COLO668 (cell line): ENCODE results near the gene MAP2K5.
A peak's percentile ranks its signal among the peaks of the same experiment; 100 is the strongest.
"Not testable (repeated sequence)": the region's sequence is repeated elsewhere in the genome, so short reads cannot be mapped to it uniquely, and the experiment has no call there.

Source experiments
- DNase-seq: peaks from one replicate; lab custom pipeline; 2025; ENCODE audit not compliant: unreplicated experiment; lab: John Stamatoyannopoulos, UW

The MAP2K5 gene

GRCh38 chr15:67646847-67647246, 104.3 kb downstream of the MAP2K5 start:
- DNase-seq: no peak

DNA sequence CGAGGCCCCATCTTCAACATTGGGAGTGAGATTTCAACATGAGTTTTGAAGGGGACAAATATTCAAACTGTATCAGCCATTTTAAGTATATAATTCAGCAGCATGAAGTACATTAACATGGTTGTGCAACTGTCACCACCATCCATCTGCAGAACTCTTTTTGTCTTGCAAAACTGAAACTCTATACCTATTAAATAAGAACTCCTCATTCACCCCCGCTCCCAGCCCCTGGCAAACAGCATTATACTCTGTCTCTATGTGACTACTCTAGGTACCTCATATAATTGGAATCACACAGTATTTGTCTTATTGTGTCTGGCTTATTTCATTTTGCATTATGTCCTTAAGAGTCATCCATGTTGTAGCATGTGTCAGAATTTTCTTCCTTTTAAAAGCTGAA, 110.1 kb downstream of the MAP2K5 start:
- peak; percentile 8 for DNase-seq

DNA sequence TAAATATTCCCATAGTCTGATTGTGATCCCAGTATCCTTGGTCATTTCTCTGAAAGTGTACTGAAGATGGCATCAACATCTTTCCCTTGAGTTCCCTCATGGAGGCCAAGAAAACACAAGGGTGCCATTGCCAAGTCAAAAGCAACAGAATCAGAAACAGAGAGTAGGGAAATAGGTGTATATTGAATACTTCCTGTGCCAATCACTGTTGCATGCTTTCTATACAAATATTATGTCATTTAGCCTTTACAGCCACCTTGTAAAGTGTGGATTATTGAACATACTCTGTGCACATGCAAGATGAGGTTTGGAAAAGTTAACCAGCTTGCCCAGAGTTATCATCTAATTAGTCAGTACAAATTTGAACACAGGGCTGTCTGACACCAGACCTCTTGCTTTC, 117.9 kb downstream of the MAP2K5 start:
- no peak for DNase-seq

- no peak for DNase-seq
Measured at GRCh38 chr15:67660874-67661606, 118.5 kb downstream of the MAP2K5 start.

- no peak for DNase-seq
Measured at GRCh38 chr15:67670647-67671305, 128.3 kb downstream of the MAP2K5 start.

DNA sequence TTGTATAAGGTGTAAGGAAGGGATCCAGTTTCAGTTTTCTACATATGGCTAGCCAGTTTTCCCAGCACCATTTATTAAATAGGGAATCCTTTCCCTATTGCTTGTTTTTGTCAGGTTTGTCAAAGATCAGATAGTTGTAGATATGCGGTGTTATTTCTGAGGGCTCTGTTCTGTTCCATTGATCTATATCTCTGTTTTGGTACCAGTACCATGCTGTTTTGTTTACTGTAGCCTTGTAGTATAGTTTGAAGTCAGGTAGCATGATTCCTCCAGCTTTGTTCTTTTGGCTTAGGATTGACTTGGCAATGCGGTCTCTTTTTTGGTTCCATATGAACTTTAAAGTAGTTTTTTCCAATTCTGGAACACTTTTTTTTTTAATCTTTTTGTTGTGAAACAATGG, 130.3 kb downstream of the MAP2K5 start:
- not testable (repeated sequence) for DNase-seq

DNA sequence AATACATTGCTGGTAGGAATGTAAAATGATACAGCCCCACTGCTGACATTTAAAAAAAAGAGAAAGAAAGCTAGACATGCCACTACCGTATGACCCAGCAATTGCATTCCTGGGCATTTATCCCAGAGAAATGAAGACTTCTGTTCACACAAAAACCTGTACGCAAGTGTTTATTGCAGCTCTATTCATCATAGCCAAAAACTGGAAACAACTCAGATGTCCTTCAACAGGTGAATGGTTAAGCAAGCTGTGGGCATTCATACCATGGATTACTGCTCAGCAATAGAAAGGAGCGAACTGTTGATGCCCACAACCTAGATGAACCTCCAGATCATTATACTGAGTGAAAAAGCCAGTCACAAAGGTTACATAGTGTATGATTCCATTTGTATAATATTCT, 132.5 kb downstream of the MAP2K5 start:
- no peak for DNase-seq

DNA sequence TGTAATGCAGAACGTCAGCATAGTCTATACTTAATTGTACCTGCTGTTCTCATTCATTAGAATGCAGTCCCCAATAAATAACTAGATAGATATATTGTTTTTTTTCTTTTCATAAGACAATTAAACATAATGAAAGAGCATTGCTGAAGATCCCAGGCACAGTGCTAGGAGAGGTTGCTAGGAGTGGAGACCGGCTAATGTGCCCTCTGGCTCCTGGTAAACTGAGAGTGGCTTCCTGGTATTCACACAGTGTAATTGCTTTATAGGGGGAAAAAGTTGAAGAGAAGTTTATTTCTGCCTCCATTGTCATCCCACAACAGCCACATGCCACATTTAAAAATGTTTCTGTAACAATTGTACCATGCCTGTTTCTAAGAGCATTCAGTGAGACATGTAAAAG, 135.6 kb downstream of the MAP2K5 start:
- no peak for DNase-seq

DNA sequence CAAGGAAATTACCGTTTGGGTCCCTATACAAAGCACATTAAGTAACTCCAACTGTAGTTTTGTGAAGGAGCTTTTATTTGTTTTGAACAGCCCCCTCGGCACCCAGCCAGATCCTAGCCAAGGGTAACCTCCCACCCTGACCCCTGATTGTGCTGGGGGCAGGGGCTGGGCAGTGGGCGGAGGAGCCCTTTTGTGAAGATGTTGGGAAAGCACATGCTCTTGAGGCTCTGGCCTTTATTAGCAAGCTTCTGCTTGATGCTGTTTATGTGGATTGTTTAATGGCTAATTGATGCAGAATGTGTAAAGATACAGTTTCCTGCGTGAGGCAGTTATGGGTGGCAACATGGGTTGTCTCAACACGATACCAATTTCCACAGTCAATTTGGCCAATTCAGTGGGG, 136.5 kb downstream of the MAP2K5 start:
- no peak for DNase-seq

DNA sequence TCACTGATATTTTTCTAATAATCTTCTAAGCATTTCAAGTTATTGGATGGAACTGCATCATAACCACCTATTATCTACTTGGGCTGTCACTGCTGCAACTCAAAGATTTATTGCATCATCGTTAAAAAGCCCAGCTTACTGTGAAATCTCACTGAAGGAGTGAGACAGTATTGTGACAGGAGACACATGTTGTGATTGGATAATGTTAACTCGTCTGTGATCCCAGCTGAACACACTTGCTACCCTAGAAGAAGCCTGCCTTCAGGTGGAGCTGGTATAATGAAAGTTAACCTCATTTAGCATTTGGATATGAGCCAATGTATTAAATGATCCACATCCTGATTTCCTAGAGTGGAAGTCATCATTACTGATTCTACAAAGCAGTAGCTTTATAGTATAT, 138.1 kb downstream of the MAP2K5 start:
- DNase-seq: no peak

DNA sequence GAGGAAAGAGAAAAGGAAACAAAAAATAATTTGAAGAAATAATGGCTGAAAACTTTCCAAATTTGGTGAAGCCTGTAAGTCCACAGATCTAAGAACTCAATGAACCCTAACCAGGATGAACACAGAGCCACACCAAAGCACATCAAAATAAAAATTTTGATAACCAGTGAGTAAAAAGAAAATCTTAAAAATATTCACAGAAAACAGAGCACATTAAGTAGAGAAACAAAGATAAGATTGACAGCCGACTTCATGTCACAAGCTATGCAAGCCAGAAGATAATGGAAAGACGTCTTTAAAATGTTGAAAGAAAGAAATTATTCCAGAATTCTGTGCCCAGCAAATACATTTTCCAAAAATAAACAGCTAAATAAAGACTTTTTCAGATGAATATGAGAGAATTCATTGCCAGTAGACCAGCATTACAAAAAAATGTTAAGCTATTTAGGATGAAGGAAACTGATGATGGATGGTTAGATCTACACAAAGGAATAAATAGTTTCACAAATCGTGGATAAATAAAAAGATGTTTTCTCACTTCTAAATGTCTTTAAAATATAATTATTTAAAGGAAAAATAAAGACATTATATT, 142.6 kb downstream of the MAP2K5 start:
- no peak for DNase-seq

- no peak for DNase-seq
Measured at GRCh38 chr15:67685716-67686115, 143.2 kb downstream of the MAP2K5 start.

DNA sequence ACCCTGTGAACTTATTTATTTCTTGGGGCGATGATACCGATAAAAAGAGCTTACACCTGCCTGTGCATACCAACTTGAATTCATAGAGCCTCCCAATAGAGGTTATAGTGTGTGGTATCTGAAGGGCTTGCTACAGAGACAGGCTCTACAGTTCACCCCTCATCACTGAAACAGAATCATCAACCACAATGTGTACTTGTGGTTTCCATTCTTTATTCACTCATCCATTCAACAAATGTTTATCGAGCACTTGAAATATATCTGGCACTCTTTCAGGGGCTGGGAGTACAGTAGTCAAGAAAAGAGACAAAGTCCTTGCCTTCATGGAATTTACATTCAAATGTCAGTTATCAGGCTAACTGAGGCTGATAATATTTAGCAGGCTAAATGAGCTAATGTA, 148.4 kb downstream of the MAP2K5 start:
- DNase-seq: peak; percentile 49

- DNase-seq: no peak
Measured at GRCh38 chr15:67691450-67691849, 148.9 kb downstream of the MAP2K5 start.

- no peak for DNase-seq
Measured at GRCh38 chr15:67692573-67692972, 150.1 kb downstream of the MAP2K5 start.

- DNase-seq: no peak
Measured at GRCh38 chr15:67696087-67696486, 153.6 kb downstream of the MAP2K5 start.

DNA sequence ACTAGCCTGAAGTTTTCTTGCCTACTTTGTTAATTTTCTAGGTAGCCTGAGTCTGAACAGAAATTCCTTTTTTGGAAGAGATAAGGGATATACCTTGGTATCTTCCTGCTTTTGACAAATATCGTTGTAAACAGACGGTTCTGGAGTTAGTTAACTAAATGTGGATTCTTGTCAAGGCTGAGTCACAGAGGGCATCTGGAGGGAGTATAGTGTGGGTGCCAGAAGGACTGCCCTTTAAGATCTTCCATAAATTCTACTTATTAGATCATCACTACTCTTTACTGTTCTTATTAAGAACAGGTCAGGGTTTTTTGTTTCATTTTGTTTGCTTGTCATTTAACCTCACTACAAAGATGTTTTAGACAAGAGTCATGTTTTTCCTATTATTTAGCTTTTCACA, 157.5 kb downstream of the MAP2K5 start:
- DNase-seq: no peak

DNA sequence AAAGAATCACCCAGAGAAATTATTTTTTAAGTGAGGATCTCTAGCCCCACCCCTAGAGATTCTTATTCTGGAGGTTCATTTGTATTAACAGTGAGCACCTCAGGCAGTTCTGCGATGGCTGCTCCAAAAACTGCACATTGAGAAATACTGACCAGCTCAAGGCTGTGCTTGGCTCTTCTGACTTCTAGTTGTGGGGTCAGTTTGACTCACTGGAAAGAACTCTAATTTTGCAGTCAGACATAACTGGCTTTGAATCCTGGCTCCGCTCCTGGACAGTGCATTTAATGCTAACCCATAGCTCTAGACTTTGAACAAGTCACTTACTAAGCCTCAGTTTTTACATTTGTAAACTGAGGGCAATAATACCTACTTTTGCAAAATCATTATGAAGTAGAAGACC, 159.2 kb downstream of the MAP2K5 start:
- DNase-seq: no peak

DNA sequence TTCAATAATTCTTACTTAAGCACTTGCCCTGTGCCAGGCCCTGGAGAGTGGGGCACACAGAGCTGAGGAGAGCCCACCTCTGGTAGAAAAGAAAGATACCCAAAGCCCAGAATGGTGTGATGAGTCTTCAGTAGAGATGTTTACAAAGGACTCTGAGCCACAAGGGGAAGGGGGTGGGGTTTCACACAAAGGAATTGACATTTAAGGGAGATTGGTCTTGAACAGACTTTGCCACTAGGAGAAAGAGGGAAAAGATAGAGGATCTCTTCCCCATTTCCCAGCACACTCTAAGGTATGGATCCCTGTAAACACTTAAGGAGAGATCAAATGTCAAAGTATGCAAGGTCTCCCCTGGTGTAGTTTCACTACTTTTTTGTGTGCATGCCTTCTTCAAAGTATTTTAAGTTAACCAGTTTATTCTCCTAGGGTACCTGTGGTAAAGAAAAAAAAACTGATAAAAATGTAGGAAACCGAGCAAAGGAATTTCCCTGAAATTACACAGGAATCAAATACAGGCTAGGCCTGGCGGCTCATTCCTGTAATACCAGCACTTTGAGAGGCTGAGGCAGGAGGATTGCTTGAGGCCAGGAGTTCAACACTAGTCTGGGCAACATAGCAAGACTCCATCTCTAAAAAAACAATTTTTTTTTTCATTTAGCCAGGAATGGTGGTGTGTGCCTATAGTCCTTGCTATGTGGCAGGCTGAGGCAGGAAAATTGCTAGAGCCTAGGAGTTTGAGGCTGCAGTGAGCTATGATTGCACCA, 165.2 kb downstream of the MAP2K5 start:
- no peak for DNase-seq

DNA sequence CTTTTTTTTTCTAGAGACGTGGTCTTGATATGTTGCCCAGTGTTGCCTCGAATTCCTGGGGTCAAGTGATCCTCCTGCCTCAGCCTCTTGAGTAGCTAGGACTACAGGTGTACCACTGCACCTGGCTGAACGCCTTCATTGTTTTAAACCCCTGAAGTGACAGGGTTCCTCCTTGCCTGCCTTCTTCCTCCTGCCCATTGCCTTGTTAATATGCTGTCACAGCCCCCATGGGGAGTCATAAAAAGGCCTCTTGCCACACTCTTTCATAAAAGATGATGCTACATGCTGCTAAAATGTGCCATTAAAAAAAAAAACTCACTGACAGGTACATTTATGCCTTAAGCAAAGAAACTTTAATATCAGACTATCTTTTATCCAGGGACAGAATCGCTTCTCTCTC, 166.0 kb downstream of the MAP2K5 start:
- DNase-seq: no peak

DNA sequence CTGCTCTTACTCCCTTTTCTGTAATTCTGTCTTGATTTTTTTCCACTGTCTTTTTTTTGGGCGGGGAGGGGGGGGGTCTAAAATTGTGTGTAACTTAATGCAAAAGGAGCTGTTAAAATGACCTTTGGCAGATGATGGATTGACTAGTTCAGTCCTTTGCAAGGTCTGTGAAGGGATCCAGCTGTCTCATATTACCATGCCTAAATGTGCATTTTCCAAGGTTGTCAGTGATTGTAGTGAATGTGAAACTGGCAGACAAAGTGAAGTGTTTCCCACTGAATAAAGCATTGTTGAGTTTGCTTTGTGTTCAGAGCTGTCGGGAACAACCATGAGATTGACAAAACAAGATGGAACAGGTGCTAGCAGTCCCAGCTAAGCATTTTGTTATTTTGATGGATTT, 172.7 kb downstream of the MAP2K5 start:
- DNase-seq: peak; percentile 35

DNA sequence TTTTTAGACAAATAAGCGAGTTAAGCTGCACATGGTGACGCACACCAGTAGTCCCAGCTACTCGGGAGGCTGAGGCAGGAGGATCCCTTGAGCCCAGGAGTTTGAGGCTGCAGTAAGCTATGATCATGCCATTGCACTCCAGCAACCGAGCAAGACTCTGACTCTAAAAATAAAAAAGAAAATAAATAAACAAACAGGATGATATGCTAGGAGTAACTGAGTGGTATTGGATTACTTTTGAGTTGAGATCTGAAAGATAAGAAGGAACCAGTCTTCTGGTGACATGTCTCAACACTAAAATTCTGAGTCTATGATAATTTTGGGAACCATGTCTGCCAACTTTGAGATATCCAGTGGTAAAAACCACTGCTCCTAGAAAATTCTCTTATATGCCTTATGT, 173.7 kb downstream of the MAP2K5 start:
- DNase-seq: no peak
